Measurements from ENCODE around the gene ZNHIT3.
"Not testable (repeated sequence)": the region's sequence is repeated elsewhere in the genome, so short reads cannot be mapped to it uniquely, and the experiment has no call there.

The ZNHIT3 gene

GRCh38 chr17:36486204-36487194 is at the start of gene ZNHIT3:
ZNHIT3 (plus strand) TSS chr17:36486681; CDS start chr17:36486700, 19 bp downstream.
- peak; percentile 89 for DNase-seq

- DNase-seq, result not testable (repeated sequence)
These were observed 44.7 kb upstream of the ZNHIT3 start for GRCh38 chr17:36441792-36442191.

- DNase-seq, result no peak
These were observed 42.7 kb upstream of the ZNHIT3 start for GRCh38 chr17:36443777-36444176.

- not testable (repeated sequence) for DNase-seq
These were observed 36.5 kb upstream of the ZNHIT3 start for GRCh38 chr17:36449997-36450396.

- DNase-seq, result not testable (repeated sequence)
These were observed 33.6 kb upstream of the ZNHIT3 start for GRCh38 chr17:36452888-36453287.

- DNase-seq, result not testable (repeated sequence)
These were observed 28.8 kb upstream of the ZNHIT3 start for GRCh38 chr17:36457701-36458100.

- DNase-seq, result no peak
These were observed 27.4 kb upstream of the ZNHIT3 start for GRCh38 chr17:36459045-36459444.

GRCh38 chr17:36459601-36460000 is 26.9 kb upstream of the ZNHIT3 start:
- DNase-seq, result no peak

- no peak for DNase-seq
These were observed 26.1 kb upstream of the ZNHIT3 start for GRCh38 chr17:36460265-36460937.

GRCh38 chr17:36461330-36462110 is 25.0 kb upstream of the ZNHIT3 start:
- DNase-seq, result no peak

- DNase-seq, result no peak
These were observed 22.3 kb upstream of the ZNHIT3 start for GRCh38 chr17:36463916-36464764.

GRCh38 chr17:36464765-36465088 is 21.8 kb upstream of the ZNHIT3 start:
- DNase-seq, result no peak

- peak; percentile 35 for DNase-seq
These were observed 17.4 kb upstream of the ZNHIT3 start for GRCh38 chr17:36468903-36469635.

- no peak for DNase-seq
These were observed 16.7 kb upstream of the ZNHIT3 start for GRCh38 chr17:36469733-36470132.

- DNase-seq, result no peak
These were observed 16.0 kb upstream of the ZNHIT3 start for GRCh38 chr17:36470499-36470898.

- no peak for DNase-seq
These were observed 11.9 kb upstream of the ZNHIT3 start for GRCh38 chr17:36474571-36474970.

GRCh38 chr17:36475346-36475970 is 11.0 kb upstream of the ZNHIT3 start:
- peak; percentile 20 for DNase-seq

GRCh38 chr17:36481829-36482228 is 4.7 kb upstream of the ZNHIT3 start:
- no peak for DNase-seq

- peak; percentile 69 for DNase-seq
These were observed 3.6 kb upstream of the ZNHIT3 start for GRCh38 chr17:36482611-36483504.

- not testable (repeated sequence) for DNase-seq
These were observed 2.5 kb upstream of the ZNHIT3 start for GRCh38 chr17:36484021-36484420.
